ENCODE results near the gene ACSL3.
A peak's percentile ranks its signal among the peaks of the same experiment; 100 is the strongest.
"Not testable (repeated sequence)": the region's sequence is repeated elsewhere in the genome, so short reads cannot be mapped to it uniquely, and the experiment has no call there.

The ACSL3 gene

GRCh38 chr2:222912117-222912516 is 51.3 kb downstream of the ACSL3 start:
- no peak for DNase-seq (ENCODE audit: low read depth in 2 of 2)

DNA sequence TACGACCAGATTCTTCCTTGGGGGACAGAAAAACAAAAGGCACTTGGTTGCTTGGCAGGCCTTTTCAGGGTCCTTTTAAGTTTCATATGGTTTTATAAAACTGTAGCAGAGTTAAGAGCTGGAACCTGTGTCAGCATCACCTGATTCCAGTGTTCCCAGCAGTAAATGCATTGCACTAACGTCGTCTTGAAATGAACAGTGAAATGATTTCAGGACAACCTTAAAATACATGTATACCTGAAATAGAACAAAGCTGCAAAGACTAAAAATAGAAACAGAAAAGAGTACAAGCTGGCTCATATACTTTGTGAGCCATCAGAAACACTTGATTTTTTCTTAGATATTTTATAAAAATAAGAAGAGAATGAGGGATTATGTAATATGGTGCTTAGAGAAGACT is 51.9 kb downstream of the ACSL3 start:
- no peak for DNase-seq (ENCODE audit: low read depth in 2 of 2)

- DNase-seq (ENCODE audit: low read depth in 2 of 2), result no peak
These were observed 54.5 kb downstream of the ACSL3 start for GRCh38 chr2:222915092-222915957.

- DNase-seq (ENCODE audit: low read depth in 2 of 2), result no peak
These were observed 55.7 kb downstream of the ACSL3 start for GRCh38 chr2:222916229-222917197.

DNA sequence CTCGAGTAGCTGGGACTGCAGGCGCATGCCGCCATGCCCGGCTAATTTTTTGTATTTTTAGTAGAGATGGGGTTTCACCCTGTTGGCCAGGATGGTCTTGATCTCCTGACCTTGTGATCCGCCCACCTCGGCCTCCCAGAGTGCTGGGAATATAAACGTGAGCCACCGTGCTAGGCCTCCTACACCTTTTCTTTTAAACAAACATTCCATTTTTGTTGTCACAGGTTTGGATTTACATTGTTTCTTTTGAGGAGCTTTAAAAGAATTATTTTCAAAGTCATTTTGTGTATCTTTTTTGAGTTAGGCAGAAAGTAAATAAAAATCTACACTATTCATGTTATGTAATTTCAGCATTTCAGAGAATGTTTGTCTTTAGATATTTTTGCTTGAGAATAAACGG is 56.4 kb downstream of the ACSL3 start:
- DNase-seq (ENCODE audit: low read depth in 2 of 2), result not testable (repeated sequence)

DNA sequence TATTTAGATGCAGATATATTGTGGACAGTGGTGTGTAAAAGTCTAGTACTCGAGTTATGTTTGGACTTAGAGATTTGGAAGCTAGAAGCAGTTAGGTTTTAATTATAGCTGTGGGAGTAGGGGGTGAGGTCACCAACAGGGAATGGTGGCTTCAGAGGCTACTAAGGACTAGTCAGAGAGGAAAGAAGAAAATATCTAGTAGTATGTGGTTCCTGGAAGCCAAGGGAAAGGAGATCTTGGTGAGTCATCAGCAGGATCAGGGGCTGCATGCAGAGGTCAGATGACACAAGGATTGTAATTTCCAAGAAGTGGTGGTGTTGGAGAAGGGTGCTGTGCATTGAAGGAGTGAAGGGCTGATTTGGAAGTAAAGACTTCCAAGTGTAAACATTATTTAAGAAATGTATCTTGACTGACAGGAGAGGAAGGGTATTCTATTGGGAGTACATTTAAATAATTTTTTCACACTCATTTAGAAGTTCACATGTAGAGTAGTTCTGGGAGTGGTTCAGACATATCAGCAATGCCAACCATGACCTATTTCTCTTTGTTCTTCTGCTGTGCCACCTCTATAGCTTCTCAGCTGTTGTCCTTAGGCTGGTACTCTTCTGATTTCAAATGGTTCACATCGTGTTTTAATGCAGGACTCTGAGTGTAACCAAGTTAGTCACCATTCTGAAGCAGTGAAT is 59.1 kb downstream of the ACSL3 start:
- DNase-seq (ENCODE audit: low read depth in 2 of 2), result no peak

DNA sequence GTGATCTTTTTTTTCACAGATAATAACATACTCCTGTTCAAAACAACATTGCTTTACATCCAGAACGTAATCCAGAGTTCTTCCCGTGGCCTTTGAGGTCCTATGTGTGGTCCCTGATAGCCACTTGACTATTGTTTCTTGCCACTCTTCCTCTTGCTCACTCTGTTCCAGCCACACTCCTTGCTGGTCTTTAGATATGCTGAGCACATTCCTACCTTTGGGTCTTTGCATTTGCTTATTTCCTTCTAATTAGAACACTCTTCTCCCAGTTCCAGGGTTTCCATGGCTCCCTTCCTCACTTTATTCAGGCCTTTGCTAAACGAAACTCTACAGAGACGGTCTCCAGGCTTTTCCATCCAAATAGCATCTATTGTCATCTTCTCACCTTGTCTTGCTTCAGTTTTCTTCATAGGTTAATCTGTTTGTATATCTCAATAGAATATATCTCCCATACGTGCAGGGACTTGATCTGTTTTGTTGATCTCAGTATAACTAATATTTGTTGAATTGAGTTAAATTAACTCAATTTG is 59.9 kb downstream of the ACSL3 start:
- no peak for DNase-seq (ENCODE audit: low read depth in 2 of 2)

- no peak for DNase-seq (ENCODE audit: low read depth in 2 of 2)
These were observed 61.4 kb downstream of the ACSL3 start for GRCh38 chr2:222922019-222922800.

GRCh38 chr2:222926915-222927314 is 66.1 kb downstream of the ACSL3 start:
- no peak for DNase-seq (ENCODE audit: low read depth in 2 of 2)

- no peak for DNase-seq (ENCODE audit: low read depth in 2 of 2)
These were observed 66.8 kb downstream of the ACSL3 start for GRCh38 chr2:222927600-222927999.

GRCh38 chr2:222928335-222928734 is 67.5 kb downstream of the ACSL3 start:
- DNase-seq (ENCODE audit: low read depth in 2 of 2), result no peak

DNA sequence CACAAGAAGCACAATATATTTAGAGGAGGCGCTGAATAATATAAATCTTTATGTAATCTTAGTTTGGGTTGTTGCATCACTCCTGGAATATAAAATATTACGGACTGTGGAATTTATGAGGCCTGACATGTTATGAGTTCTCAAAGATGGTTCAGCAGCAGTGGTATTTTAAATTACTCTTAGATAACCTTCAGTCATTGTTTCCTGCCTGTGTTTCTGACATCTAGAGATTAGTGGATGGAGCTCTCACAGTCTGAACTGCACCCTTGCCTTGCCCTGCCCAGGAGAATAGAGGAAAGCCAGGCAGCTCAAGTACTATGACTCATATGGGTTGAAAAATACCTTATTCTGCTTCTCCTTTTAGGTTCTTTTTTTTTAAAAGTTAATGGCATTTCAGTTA is 70.0 kb downstream of the ACSL3 start:
- no peak for DNase-seq (ENCODE audit: low read depth in 2 of 2)

GRCh38 chr2:222931659-222932058 is 70.8 kb downstream of the ACSL3 start:
- no peak for DNase-seq (ENCODE audit: low read depth in 2 of 2)

GRCh38 chr2:222933458-222933857 is 72.6 kb downstream of the ACSL3 start:
- DNase-seq (ENCODE audit: low read depth in 2 of 2), result no peak

GRCh38 chr2:222935688-222936298 is 75.0 kb downstream of the ACSL3 start:
- DNase-seq (ENCODE audit: low read depth in 2 of 2), result no peak

DNA sequence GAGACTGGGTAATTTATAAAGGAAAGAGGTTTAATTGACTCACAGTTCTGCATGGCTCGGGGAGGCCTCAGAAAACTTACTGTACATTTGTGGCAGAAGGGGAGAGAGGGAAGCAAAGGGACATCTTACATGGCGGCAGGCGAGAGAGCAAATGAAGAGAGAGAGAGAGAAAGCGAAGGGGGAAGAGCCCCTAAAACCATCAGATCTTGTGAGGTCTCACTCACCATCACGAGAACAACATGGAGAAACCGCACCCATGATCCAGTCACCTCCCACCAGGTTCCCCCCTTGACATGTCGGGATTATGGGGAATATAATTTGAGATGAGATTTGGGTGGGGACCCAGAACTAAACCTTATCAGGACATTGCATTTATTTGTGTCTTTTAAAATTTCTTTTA is 75.9 kb downstream of the ACSL3 start:
- no peak for DNase-seq (ENCODE audit: low read depth in 2 of 2)

GRCh38 chr2:222938327-222938726 is 77.5 kb downstream of the ACSL3 start:
- no peak for DNase-seq (ENCODE audit: low read depth in 2 of 2)

DNA sequence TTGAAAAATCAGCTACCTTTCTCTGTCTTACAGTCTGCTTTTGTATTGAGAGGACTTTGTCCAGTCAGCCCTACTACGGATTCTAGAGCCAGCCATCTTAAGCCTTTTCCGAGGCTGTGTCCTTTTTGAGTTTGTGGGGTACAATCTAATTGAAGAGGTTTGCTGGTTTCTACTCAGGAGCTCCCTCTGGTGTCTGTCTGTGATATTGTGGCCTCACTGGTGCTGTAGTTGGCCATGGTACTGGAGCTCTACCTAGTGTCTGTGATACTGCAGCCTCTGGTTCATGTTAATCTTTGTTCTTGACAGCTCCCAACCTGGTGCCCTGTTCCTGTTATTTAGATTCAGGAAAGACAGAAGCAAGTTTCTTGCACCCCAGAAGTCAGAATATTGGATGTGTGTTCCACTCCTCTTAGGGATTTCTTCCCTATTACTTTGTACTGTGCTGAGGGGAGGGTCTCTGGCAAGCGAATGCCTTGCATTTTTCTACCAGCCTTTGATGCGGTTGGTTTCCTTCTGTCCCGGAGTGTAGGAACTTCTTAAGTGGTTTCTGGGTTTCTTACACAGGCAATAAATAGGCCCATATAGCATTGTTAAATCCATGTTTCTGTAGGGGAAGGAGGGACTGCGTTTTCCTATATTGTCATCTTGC is 78.5 kb downstream of the ACSL3 start:
- DNase-seq (ENCODE audit: low read depth in 2 of 2), result peak; percentile 25 to 59

DNA sequence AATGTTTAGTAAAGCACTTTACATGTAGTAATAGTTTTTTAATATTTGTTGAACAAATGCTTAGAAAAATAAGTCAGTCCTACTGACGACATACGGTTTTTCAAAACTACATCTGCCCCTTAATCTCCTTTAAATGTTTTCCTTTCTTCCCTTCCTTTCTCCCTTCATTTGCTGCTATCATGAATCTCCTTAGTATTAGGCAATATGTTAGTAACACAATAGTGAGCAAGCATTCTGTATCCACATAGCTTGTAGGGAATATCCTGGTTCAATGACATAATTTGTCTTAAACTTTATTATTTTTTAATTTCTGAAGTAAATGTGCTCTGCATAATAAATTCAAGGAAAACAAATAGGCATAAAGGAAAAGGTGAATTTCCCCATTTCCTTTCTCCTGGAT is 79.1 kb downstream of the ACSL3 start:
- DNase-seq (ENCODE audit: low read depth in 2 of 2), result no peak

DNA sequence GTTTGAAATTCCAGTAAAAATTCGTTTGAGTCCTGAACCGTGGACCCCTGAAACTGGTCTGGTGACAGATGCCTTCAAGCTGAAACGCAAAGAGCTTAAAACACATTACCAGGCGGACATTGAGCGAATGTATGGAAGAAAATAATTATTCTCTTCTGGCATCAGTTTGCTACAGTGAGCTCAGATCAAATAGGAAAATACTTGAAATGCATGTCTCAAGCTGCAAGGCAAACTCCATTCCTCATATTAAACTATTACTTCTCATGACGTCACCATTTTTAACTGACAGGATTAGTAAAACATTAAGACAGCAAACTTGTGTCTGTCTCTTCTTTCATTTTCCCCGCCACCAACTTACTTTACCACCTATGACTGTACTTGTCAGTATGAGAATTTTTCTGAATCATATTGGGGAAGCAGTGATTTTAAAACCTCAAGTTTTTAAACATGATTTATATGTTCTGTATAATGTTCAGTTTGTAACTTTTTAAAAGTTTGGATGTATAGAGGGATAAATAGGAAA is 80.7 kb downstream of the ACSL3 start:
- DNase-seq (ENCODE audit: low read depth in 2 of 2), result no peak
